GM18907 (cell line): ENCODE measurements around the gene CATSPER1.
"Not testable (repeated sequence)": the region's sequence is repeated elsewhere in the genome, so short reads cannot be mapped to it uniquely, and the experiment has no call there.

Experiments used
- ATAC-seq: cut with Tn5 transposase; IDR thresholded peaks from one replicate; pipeline ENCODE4 v1.9.1; 2021; ENCODE audit warnings: mild to moderate bottlenecking, moderate library complexity; ENCODE audit not compliant: unreplicated experiment

The CATSPER1 gene

GRCh38 chr11:66020618-66021357 is 5.5 kb downstream of the CATSPER1 start:
- ATAC-seq, result no peak

DNA sequence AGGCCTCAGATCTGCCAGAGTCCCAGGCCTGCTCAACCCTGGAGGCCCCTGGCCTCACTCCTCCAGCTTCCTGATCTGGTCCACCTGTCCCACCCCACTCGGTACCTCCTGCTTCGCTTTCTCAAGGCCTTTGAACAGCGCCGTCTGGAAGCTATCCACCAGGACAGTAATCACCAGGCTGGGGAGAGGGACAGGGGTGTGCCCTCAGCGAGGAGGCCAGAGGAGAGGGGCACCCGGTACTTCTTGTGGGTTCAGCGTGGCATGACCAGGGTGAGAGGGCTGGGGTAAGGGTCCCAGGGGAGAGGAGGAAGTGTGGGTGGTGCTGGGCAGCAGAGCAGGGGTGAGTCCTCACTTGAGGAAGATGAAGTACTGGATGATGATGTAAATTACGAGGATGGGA is 6.1 kb downstream of the CATSPER1 start:
- no peak for ATAC-seq

GRCh38 chr11:66017321-66017720 is 9.0 kb downstream of the CATSPER1 start:
- ATAC-seq, result no peak

DNA sequence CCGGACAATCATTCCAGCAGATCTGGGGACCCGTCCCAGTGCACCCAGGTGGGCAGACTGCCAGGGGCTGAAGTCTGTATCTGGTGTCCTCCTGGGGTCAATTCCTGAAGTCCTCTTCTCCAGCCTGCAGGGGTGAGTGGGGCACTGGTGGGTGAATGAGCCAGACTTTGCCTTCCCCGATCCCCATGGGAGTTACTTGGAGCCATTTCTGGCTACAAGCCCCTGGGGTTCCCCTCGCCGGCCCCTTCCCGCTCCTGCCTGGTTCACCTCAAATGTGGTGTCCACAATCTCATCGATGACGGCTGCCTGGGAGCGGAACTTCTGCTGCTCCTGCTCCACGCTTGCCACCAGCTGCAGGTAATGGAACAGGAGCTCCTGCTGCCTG is 9.5 kb downstream of the CATSPER1 start:
- ATAC-seq, result no peak

- ATAC-seq, result no peak
These were observed 10.1 kb downstream of the CATSPER1 start for GRCh38 chr11:66015936-66016792.

GRCh38 chr11:66015454-66015881 is 10.8 kb downstream of the CATSPER1 start:
- no peak for ATAC-seq

- ATAC-seq, result no peak
These were observed 11.3 kb downstream of the CATSPER1 start for GRCh38 chr11:66014804-66015453.

DNA sequence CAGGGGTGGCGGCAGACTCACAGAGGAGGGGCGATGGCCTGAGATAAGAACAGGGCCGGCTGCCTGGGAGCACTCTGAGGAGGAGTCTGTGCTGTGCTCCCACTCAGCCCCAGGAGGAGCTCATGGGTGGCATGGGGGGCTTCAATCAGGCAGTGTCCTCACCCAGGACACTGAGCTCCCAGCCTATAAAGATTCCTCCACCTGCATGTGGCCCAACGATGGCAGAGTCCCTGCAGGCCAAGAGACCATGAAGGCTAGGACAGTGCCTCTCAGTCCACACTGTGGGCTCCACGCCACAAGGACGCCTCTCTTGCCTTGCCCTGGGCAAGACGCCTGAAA is 12.5 kb downstream of the CATSPER1 start:
- ATAC-seq, result no peak

- no peak for ATAC-seq
These were observed 13.1 kb downstream of the CATSPER1 start for GRCh38 chr11:66012946-66013761.

DNA sequence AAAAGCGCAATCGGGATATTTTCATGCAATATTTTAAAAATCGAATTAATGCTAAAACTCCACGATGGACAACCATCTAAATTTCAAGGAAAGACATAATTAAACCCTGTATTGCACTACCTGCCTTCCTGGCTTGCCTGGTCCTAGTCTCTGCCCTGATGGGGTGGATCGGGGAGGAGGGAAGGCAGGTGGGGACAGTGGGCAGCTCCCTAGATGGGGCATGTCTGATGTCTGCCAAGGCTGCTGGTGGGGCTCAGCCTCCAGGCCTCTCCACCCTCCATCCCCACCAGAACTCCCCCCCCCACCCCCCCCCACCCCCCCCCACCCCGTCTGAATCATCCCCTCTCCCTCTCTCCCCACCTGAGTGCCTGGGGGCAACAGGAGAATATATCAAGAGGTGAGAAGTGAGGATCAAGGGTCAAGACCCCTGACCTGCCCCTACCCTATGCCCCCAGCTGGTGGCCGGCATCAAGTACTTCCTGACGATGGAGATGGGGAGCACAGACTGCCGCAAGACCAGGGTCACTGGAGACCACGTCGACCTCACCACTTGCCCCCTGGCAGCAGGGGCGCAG is 13.8 kb downstream of the CATSPER1 start:
- ATAC-seq, result no peak

- no peak for ATAC-seq
These were observed 14.4 kb downstream of the CATSPER1 start, which contains the start of gene CST6 for GRCh38 chr11:66011785-66012303. CST6 (plus strand) TSS chr11:66012008; CDS start chr11:66012045, 37 bp downstream.

- ATAC-seq, result no peak
These were observed 15.0 kb downstream of the CATSPER1 start for GRCh38 chr11:66011239-66011784.

- ATAC-seq, result not testable (repeated sequence)
These were observed 16.2 kb downstream of the CATSPER1 start for GRCh38 chr11:66010036-66010435.

DNA sequence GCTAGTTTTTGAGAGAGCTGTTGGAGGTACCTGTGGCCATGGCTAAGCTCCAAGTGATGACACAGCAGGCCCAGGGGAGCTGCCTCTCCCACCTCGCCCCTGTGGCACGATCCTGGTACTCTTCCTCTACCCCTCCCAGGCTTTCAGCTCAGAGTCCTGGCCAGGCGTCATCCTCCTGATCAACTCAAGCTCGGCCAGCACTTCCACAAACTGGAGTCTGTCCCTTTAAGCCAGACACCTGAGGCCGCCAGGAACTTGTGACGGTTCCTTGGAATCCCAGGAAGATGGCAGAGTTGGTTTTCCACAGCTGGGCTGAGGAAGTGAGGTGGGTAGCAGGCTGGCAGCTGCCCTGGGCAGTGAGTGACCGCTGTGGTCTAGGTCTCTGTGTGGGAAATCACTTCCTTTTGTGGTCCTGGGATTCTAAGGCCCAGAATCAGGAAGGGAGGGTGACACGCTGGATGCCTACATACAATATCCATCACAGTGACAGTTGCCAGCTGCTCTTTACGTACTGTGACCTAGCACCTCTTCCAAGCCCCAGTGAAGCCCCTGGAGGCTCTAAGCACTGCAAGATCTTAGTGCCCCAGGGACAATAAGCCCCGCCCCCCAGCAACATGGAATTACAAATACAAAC is 17.7 kb downstream of the CATSPER1 start:
- ATAC-seq, result no peak

GRCh38 chr11:66008095-66008467 is 18.2 kb downstream of the CATSPER1 start:
- no peak for ATAC-seq

- no peak for ATAC-seq
These were observed 19.1 kb downstream of the CATSPER1 start for GRCh38 chr11:66007201-66007634.

DNA sequence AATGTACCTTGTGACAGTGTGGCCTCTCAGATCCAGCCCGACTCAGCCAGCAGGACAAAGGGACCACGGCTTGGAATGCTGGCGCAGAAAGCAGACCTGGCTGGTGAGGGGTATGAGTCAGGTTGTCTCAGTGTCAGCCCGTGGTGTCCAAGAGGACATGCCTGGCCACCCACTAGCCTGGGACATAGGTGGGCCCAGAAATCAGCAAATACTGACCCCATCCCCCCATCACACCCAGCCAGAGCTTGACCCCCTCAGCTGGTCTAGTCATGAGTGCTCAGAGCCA is 19.4 kb downstream of the CATSPER1 start:
- no peak for ATAC-seq

- ATAC-seq, result no peak
These were observed 20.0 kb downstream of the CATSPER1 start for GRCh38 chr11:66006134-66006890.

- ATAC-seq, result no peak
These were observed 22.1 kb downstream of the CATSPER1 start for GRCh38 chr11:66004186-66004585.
